Endothelial cell of umbilical vein (primary cell): ENCODE measurements around the gene LMF1. TPM values are rescaled to one million over a fixed set of nuclear protein-coding genes. Genes with fewer than 3 reads are reported as not detected.

Experiments
- BruUV-seq: library from RNA; stranded (reverse); fragments of 400-500 nt; replicated peaks from 2 replicates; lab custom pipeline; 2021; lab: Mats Ljungman, UMichigan
- CTCF ChIA-PET: fragments of 300-600, 350-600 bp; sonication (Branson Sonifier 250); formaldehyde crosslinking; loops from one replicate; lab custom pipeline; 2021; ENCODE audit warnings: antibody characterized with exemption, inconsistent platforms; lab: Charles Lee
- POLR2A ChIA-PET: fragments of 300-600, 350-600 bp; sonication (Branson Sonifier 250); formaldehyde crosslinking; loops from one replicate; lab custom pipeline; 2021; ENCODE audit warnings: antibody characterized with exemption, inconsistent platforms; lab: Charles Lee
- DNase-seq: peaks from one replicate; pipeline ENCODE4 v3.0.0-alpha.2; 2011; ENCODE audit warnings: low read depth, low spot score
- FAIRE-seq: peaks from 2 replicates; lab custom pipeline; 2011; peaks lifted over from hg19 to GRCh38; lab: Jason Lieb, UNC
- H2AFZ ChIP-seq: 2 replicates; pipeline ENCODE4 v1.6.0; 2012; ENCODE audit warnings: low read depth, low read length, control low read depth, inconsistent platforms
- H3K27ac ChIP-seq: 2 replicates; pipeline ENCODE4 v1.5.1; 2011; ENCODE audit warnings: low read depth, mild to moderate bottlenecking, control low read depth, low read length, moderate library complexity; ENCODE audit not compliant: insufficient read depth
- H3K27me3 ChIP-seq, 2 experiments: 2 replicates each; pipeline versions ENCODE4 v1.6.0 to v1.6.1; 2011; ENCODE audit warnings: low read length in 2 of 2, mixed read lengths in 1 of 2; ENCODE audit not compliant: control insufficient read depth in 2 of 2, insufficient read depth in 2 of 2
- H3K36me3 ChIP-seq, 2 experiments: 2 replicates in 1 of 2; 3 replicates in 1 of 2; pipeline ENCODE4 v1.5.1; 2011; ENCODE audit warnings: low read length in 2 of 2, mild to moderate bottlenecking in 1 of 2, moderate library complexity in 1 of 2; ENCODE audit not compliant: control insufficient read depth in 2 of 2, insufficient read depth in 2 of 2; ENCODE audit errors: extremely low read depth in 1 of 2
- H3K4me1 ChIP-seq: 3 replicates; pipeline ENCODE4 v1.5.1; 2011; ENCODE audit warnings: mild to moderate bottlenecking, low read length; ENCODE audit not compliant: control insufficient read depth, insufficient read depth; ENCODE audit errors: extremely low read depth
- H3K4me2 ChIP-seq: 2 replicates; pipeline ENCODE4 v1.6.1; 2011; ENCODE audit warnings: low read length, control low read depth, mixed read lengths; ENCODE audit not compliant: insufficient read depth
- H3K4me3 ChIP-seq, 3 experiments: fragments of 200-600 bp in 1 of 3; sonication (generic), shearing (Covaris generic) in 1 of 3; replicated peaks in 1 of 3; 2 replicates each; pipeline ENCODE4 v1.5.1; 2011 to 2016; ENCODE audit warnings: control low read depth in 3 of 3, low read length in 3 of 3, mild to moderate bottlenecking in 2 of 3, inconsistent platforms in 1 of 3, low read depth in 1 of 3, moderate library complexity in 1 of 3; ENCODE audit not compliant: insufficient read depth in 1 of 3
- H3K79me2 ChIP-seq: 2 replicates; pipeline ENCODE4 v1.6.0; 2012; ENCODE audit warnings: low read length, inconsistent platforms; ENCODE audit not compliant: control insufficient read depth, insufficient read depth
- H3K9ac ChIP-seq: replicated peaks from 2 replicates; pipeline ENCODE3; 2011; ENCODE audit warnings: low read length, control low read depth; ENCODE audit not compliant: insufficient read depth; ENCODE audit errors: extremely low read depth
- H3K9me1 ChIP-seq: replicated peaks from 3 replicates; pipeline ENCODE4 v1.6.0; 2011; ENCODE audit warnings: mild to moderate bottlenecking, low read length; ENCODE audit not compliant: control insufficient read depth, insufficient read depth; ENCODE audit errors: extremely low read depth
- H3K9me3 ChIP-seq: replicated peaks from 2 replicates; pipeline ENCODE4 v1.5.1; 2012; ENCODE audit warnings: low read length, inconsistent platforms; ENCODE audit not compliant: control insufficient read depth, insufficient read depth
- H4K20me1 ChIP-seq: replicated peaks from 2 replicates; pipeline ENCODE3; 2011; ENCODE audit warnings: mild to moderate bottlenecking, low read length; ENCODE audit not compliant: control insufficient read depth, insufficient read depth; ENCODE audit errors: extremely low read depth
- CTCF ChIP-seq, 2 donors: IDR thresholded peaks; 1 replicate in 1 of 2; 2 replicates in 1 of 2; pipeline ENCODE4 v1.5.1; 2011; ENCODE audit warnings: low read length in 2 of 2, mild to moderate bottlenecking in 2 of 2, moderate library complexity in 2 of 2, control low read depth in 1 of 2, inconsistent platforms in 1 of 2, low read depth in 1 of 2; ENCODE audit not compliant: insufficient read depth in 1 of 2; ENCODE audit errors: extremely low read depth in 1 of 2
- EZH2 ChIP-seq: IDR thresholded peaks from 2 replicates; pipeline ENCODE4 v1.6.1; 2012; ENCODE audit warnings: borderline replicate concordance, low read depth, mild to moderate bottlenecking, moderate library complexity, low read length, inconsistent platforms; ENCODE audit not compliant: severe bottlenecking
- FOS ChIP-seq: IDR thresholded peaks from 2 replicates; pipeline ENCODE4 v1.6.1; 2011; ENCODE audit warnings: mild to moderate bottlenecking, low read length, moderate library complexity, borderline replicate concordance; ENCODE audit not compliant: insufficient read depth
- GATA2 ChIP-seq: IDR thresholded peaks from 2 replicates; pipeline ENCODE4 v1.7.0; 2011; ENCODE audit warnings: low read depth, mild to moderate bottlenecking, moderate library complexity, mixed read lengths, low read length; ENCODE audit not compliant: insufficient read length, insufficient read depth
- JUN ChIP-seq: IDR thresholded peaks from 2 replicates; pipeline ENCODE4 v1.6.1; 2011; ENCODE audit warnings: borderline replicate concordance, low read depth; ENCODE audit not compliant: insufficient read length, insufficient read depth
- MAX ChIP-seq: IDR thresholded peaks from 2 replicates; pipeline ENCODE4 v1.6.1; 2011; ENCODE audit not compliant: insufficient read depth, insufficient read length
- MYC ChIP-seq: IDR thresholded peaks from one replicate; pipeline ENCODE4 v1.6.1; 2011; ENCODE audit warnings: mild to moderate bottlenecking, low read depth, low read length
- POLR2A ChIP-seq: IDR thresholded peaks from 2 replicates; pipeline ENCODE4 v1.6.1; 2012; ENCODE audit warnings: low read depth, mild to moderate bottlenecking, control low read depth, low read length
- POLR2AphosphoS5 ChIP-seq: IDR thresholded peaks from 2 replicates; pipeline ENCODE4 v1.6.1; 2012; ENCODE audit warnings: low read depth, mild to moderate bottlenecking, control low read depth, low read length, moderate library complexity; ENCODE audit not compliant: insufficient read depth
- dilution Hi-C: fragments of 300-500 bp; cut with MboI; formaldehyde crosslinking; loops from one replicate; pipeline ENCODE4 v1.15.0; 2019; ENCODE audit warnings: low sequenced_read_pairs; ENCODE audit not compliant: extremely low pct_ligation_motif_present
- intact Hi-C: fragments of 100-400 bp; cut with micrococcal nuclease; formaldehyde crosslinking; loops from one replicate; pipeline ENCODE4 v1.10.0; 2022
- polyA plus RNA-seq, 4 experiments: library from polyadenylated mRNA; depleted of rRNA in 3 of 4; stranded (reverse) in 3 of 4; unstranded in 1 of 4; fragments of >200 nt; gene quantifications; 2 replicates each; pipeline versions ENCODE4 v1.2.1 to v1.2.3, GENCODE V29; 2011 to 2012; ENCODE audit warnings: missing spikeins in 1 of 4
- total RNA-seq: library from RNA; stranded (reverse); gene quantifications from 2 replicates; pipeline ENCODE4 v1.2.3, GENCODE V29; 2021

LMF1 gene
- total and polyA plus RNA-seq, 2 donors (not counting 3 experiments of a cell fraction or from before 2014, with no cell fraction given) = 17.8 TPM

GRCh38 chr16:912322-912683 lies 58.5 kb downstream of the LMF1 start:
- H3K4me1 ChIP-seq = no peaks in the 10 kb centered on the region
- H3K4me2 ChIP-seq = no peak overlapping the region
- TF ChIP-seq JUN (no peak), MYC (no peak), POLR2AphosphoS5 (no peak), POLR2A (no peak), MAX (no peak), EZH2 (no peak), CTCF (IDR thresholded peaks at IDR 0.05; ENCODE audit: extremely low read depth in 1 of 2, insufficient read depth in 1 of 2, low read depth in 1 of 2, low read length in 2 of 2) (no peak), GATA2 (no peak), FOS (no peak)
- FAIRE-seq (no peak), DNase-seq (no peak)
- CTCF ChIA-PET = no interaction called here
- no peaks in the 10 kb centered on the region for H3K36me3 ChIP-seq
- dilution Hi-C loops (no loop called here), intact Hi-C loops (no loop called here)
- H2AFZ ChIP-seq = no peak overlapping the region
- no peak overlapping the region for H3K27ac ChIP-seq
- no peaks in the 10 kb centered on the region for H3K9me3 ChIP-seq
- no peak overlapping the region for H3K4me3 ChIP-seq
- no peaks in the 10 kb centered on the region for H3K27me3 ChIP-seq
- BruUV-seq = no TSS peak
- H3K9ac ChIP-seq = no peak overlapping the region
- H3K79me2 ChIP-seq = no peaks in the 10 kb centered on the region
- H3K9me1 ChIP-seq = no peaks in the 10 kb centered on the region
- POLR2A ChIA-PET = no interaction called here
- no peaks in the 10 kb centered on the region for H4K20me1 ChIP-seq
